Left lung (tissue), 8 donors: Measurements from ENCODE around the gene LRRC37A. TPM values are rescaled to one million over a fixed set of nuclear protein-coding genes. Genes with fewer than 3 reads are reported as not detected.

Experiments used
- polyA plus RNA-seq, 6 donors: library from polyadenylated mRNA; unstranded; fragments of 120-200 nt; gene quantifications; one replicate each; pipeline ENCODE4 v1.2.1, GENCODE V29; 2013; ENCODE audit not compliant: insufficient read length in 6 of 6
- total RNA-seq, 2 donors: library from RNA; stranded (reverse); fragmentation: NEBNext Ultra II Directional; extraction: Animal tissue kit (Norgen Biotek cat#: 25700); gene quantifications; one replicate each; pipeline ENCODE4 v1.2.1, GENCODE V29; 2021
- donor health status: DM: no; HTN: yes; CAD: no.
- donor health status: DM: no; HTN: no; CAD: no.

LRRC37A gene
- total and polyA plus RNA-seq, 8 donors = 1.7 to 10.6 (median 6.3) TPM

Other genes starting within 250 kb of the LRRC37A start
- gene KANSL1, start 101.7 kb upstream of the LRRC37A start, total RNA-seq = 10 to 100 TPM; 65.9 to 67.8 TPM
- 100 to 1,000 TPM in 2 of 6 donors, 10 to 100 TPM in 4; 74.2 to 129 (median 86.8) TPM for gene KANSL1, start 101.7 kb upstream of the LRRC37A start, polyA plus RNA-seq
- gene ARL17B, start 66.6 kb downstream of the LRRC37A start, total RNA-seq = 10 to 100 TPM; 16.2 to 31.7 TPM
- gene ARL17B, start 66.6 kb downstream of the LRRC37A start, polyA plus RNA-seq = 10 to 100 TPM; 11.9 to 32.1 (median 20.8) TPM
- 10 to 100 TPM in 1 of 2 donors, 1 to 10 TPM in 1; 6.9 to 12.4 TPM for gene LRRC37A2, start 217.3 kb downstream of the LRRC37A start, total RNA-seq
- gene LRRC37A2, start 217.3 kb downstream of the LRRC37A start, polyA plus RNA-seq = 10 to 100 TPM; 41.6 to 78.2 (median 51.2) TPM